Astrocyte (in vitro differentiated cells and primary cell): ENCODE results near the gene ZNF827.

Experiments used
- EZH2 ChIP-seq: IDR thresholded peaks from 2 replicates; pipeline ENCODE4 v1.6.1; 2012; ENCODE audit warnings: mild to moderate bottlenecking, low read length, inconsistent platforms; ENCODE audit not compliant: insufficient read depth
- TF ChIP-seq, protein P1 (sequence below): IDR thresholded peaks from 2 replicates; pipeline ENCODE4 v1.5.1; 2011; ENCODE audit warnings: low read depth, mild to moderate bottlenecking, inconsistent platforms, low read length, moderate library complexity; ENCODE audit not compliant: insufficient read depth

GRCh38 chr4:145781351-145781750 is 157.3 kb downstream of the ZNF827 start:
- TF ChIP-seq, protein P1, sequence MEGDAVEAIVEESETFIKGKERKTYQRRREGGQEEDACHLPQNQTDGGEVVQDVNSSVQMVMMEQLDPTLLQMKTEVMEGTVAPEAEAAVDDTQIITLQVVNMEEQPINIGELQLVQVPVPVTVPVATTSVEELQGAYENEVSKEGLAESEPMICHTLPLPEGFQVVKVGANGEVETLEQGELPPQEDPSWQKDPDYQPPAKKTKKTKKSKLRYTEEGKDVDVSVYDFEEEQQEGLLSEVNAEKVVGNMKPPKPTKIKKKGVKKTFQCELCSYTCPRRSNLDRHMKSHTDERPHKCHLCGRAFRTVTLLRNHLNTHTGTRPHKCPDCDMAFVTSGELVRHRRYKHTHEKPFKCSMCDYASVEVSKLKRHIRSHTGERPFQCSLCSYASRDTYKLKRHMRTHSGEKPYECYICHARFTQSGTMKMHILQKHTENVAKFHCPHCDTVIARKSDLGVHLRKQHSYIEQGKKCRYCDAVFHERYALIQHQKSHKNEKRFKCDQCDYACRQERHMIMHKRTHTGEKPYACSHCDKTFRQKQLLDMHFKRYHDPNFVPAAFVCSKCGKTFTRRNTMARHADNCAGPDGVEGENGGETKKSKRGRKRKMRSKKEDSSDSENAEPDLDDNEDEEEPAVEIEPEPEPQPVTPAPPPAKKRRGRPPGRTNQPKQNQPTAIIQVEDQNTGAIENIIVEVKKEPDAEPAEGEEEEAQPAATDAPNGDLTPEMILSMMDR = no peak
- TF ChIP-seq EZH2 = no peak
